ENCODE results near the gene MESP1.
A peak's percentile ranks its signal among the peaks of the same experiment; 100 is the strongest.
"Not testable (repeated sequence)": the region's sequence is repeated elsewhere in the genome, so short reads cannot be mapped to it uniquely, and the experiment has no call there.

Gene MESP1

GRCh38 chr15:89787944-89788343 lies 36.9 kb upstream of the MESP1 start:
- TF ChIP-seq TAF1 (IDR thresholded peaks at IDR 0.05; ENCODE audit: borderline replicate concordance, low read depth, low read length) (no peak), POLR2A (IDR thresholded peaks at IDR 0.05; ENCODE audit: low read depth, low read length) (no peak), POLR2AphosphoS5 (IDR thresholded peaks at IDR 0.05; ENCODE audit: low read depth, low read length) (no peak)
- no peak for FAIRE-seq

GRCh38 chr15:89785774-89786140 lies 34.7 kb upstream of the MESP1 start:
- no peak for DNase-seq (ENCODE audit: insufficient read length)
- FAIRE-seq: no peak
- TF ChIP-seq POLR2A (IDR thresholded peaks at IDR 0.05; ENCODE audit: low read depth, low read length) (no peak), POLR2AphosphoS5 (IDR thresholded peaks at IDR 0.05; ENCODE audit: low read depth, low read length) (no peak), TAF1 (IDR thresholded peaks at IDR 0.05; ENCODE audit: borderline replicate concordance, low read depth, low read length) (no peak)

More at GRCh38 chr15:89787944-89788343, 36.9 kb upstream of the MESP1 start:
- DNase-seq (ENCODE audit: insufficient read length): no peak

GRCh38 chr15:89785064-89785773 lies 34.2 kb upstream of the MESP1 start:
- DNase-seq (ENCODE audit: insufficient read length) (no peak), FAIRE-seq (no peak)
- TF ChIP-seq TAF1 (IDR thresholded peaks at IDR 0.05; ENCODE audit: borderline replicate concordance, low read depth, low read length): no peak
- TF ChIP-seq POLR2AphosphoS5 (IDR thresholded peaks at IDR 0.05; ENCODE audit: low read depth, low read length): no peak
- no peak for TF ChIP-seq POLR2A (IDR thresholded peaks at IDR 0.05; ENCODE audit: low read depth, low read length)

GRCh38 chr15:89784686-89784960 lies 33.6 kb upstream of the MESP1 start:
- FAIRE-seq (no peak), DNase-seq (ENCODE audit: insufficient read length) (no peak)
- TF ChIP-seq POLR2AphosphoS5 (IDR thresholded peaks at IDR 0.05; ENCODE audit: low read depth, low read length): no peak
- TF ChIP-seq TAF1 (IDR thresholded peaks at IDR 0.05; ENCODE audit: borderline replicate concordance, low read depth, low read length): no peak
- no peak for TF ChIP-seq POLR2A (IDR thresholded peaks at IDR 0.05; ENCODE audit: low read depth, low read length)

- no peak for TF ChIP-seq POLR2A (IDR thresholded peaks at IDR 0.05; ENCODE audit: low read depth, low read length)
- no peak for TF ChIP-seq POLR2AphosphoS5 (IDR thresholded peaks at IDR 0.05; ENCODE audit: low read depth, low read length)
- TF ChIP-seq TAF1 (IDR thresholded peaks at IDR 0.05; ENCODE audit: borderline replicate concordance, low read depth, low read length): no peak
- no peak for FAIRE-seq
- DNase-seq (ENCODE audit: insufficient read length): no peak
These were observed 33.0 kb upstream of the MESP1 start for GRCh38 chr15:89783861-89784685.

GRCh38 chr15:89783111-89783860 lies 32.2 kb upstream of the MESP1 start:
- TF ChIP-seq TAF1 (IDR thresholded peaks at IDR 0.05; ENCODE audit: borderline replicate concordance, low read depth, low read length): no peak
- no peak for TF ChIP-seq POLR2AphosphoS5 (IDR thresholded peaks at IDR 0.05; ENCODE audit: low read depth, low read length)
- TF ChIP-seq POLR2A (IDR thresholded peaks at IDR 0.05; ENCODE audit: low read depth, low read length): no peak
- no peak for FAIRE-seq
- DNase-seq (ENCODE audit: insufficient read length): no peak

GRCh38 chr15:89782619-89782950 lies 31.5 kb upstream of the MESP1 start:
- DNase-seq (ENCODE audit: insufficient read length); FAIRE-seq: not testable (repeated sequence)

- TF ChIP-seq TAF1 (IDR thresholded peaks at IDR 0.05; ENCODE audit: borderline replicate concordance, low read depth, low read length) (no peak), POLR2AphosphoS5 (IDR thresholded peaks at IDR 0.05; ENCODE audit: low read depth, low read length) (no peak), POLR2A (IDR thresholded peaks at IDR 0.05; ENCODE audit: low read depth, low read length) (no peak)
- FAIRE-seq (peak; percentile 84), DNase-seq (ENCODE audit: insufficient read length) (no peak)
These were observed 31.0 kb upstream of the MESP1 start for GRCh38 chr15:89781891-89782618.

GRCh38 chr15:89781055-89781454 lies 30.0 kb upstream of the MESP1 start:
- FAIRE-seq: peak; percentile 66

GRCh38 chr15:89780601-89781000 lies 29.6 kb upstream of the MESP1 start:
- TF ChIP-seq TAF1 (IDR thresholded peaks at IDR 0.05; ENCODE audit: borderline replicate concordance, low read depth, low read length) (no peak), POLR2AphosphoS5 (IDR thresholded peaks at IDR 0.05; ENCODE audit: low read depth, low read length) (no peak), POLR2A (IDR thresholded peaks at IDR 0.05; ENCODE audit: low read depth, low read length) (no peak)
- no peak for DNase-seq (ENCODE audit: insufficient read length)
- FAIRE-seq: no peak

More at GRCh38 chr15:89781055-89781454, 30.0 kb upstream of the MESP1 start:
- DNase-seq (ENCODE audit: insufficient read length): no peak
- TF ChIP-seq POLR2AphosphoS5 (IDR thresholded peaks at IDR 0.05; ENCODE audit: low read depth, low read length) (no peak), POLR2A (IDR thresholded peaks at IDR 0.05; ENCODE audit: low read depth, low read length) (no peak), TAF1 (IDR thresholded peaks at IDR 0.05; ENCODE audit: borderline replicate concordance, low read depth, low read length) (no peak)

GRCh38 chr15:89778861-89779260 lies 27.8 kb upstream of the MESP1 start:
- TF ChIP-seq POLR2A (IDR thresholded peaks at IDR 0.05; ENCODE audit: low read depth, low read length): no peak
- no peak for TF ChIP-seq TAF1 (IDR thresholded peaks at IDR 0.05; ENCODE audit: borderline replicate concordance, low read depth, low read length)
- TF ChIP-seq POLR2AphosphoS5 (IDR thresholded peaks at IDR 0.05; ENCODE audit: low read depth, low read length): no peak
- DNase-seq (ENCODE audit: insufficient read length) (no peak), FAIRE-seq (no peak)

Measured in GM12892 (cell line).